Nucleus accumbens (tissue), 56 donors: ENCODE data around the gene MRPL45.

ENCODE experiments used
- DNase-seq, 56 donors: peaks; one replicate each; lab custom pipeline; 2025; lab: John Stamatoyannopoulos, UW

Gene MRPL45

GRCh38 chr17:38324141-38324697, 27.3 kb downstream of the MRPL45 start:
- DNase-seq: peak in 1 of 56 donors; percentile 6

- peak in 2 of 56 donors; percentile 23 to 50 for DNase-seq
These were observed 27.8 kb downstream of the MRPL45 start for GRCh38 chr17:38324772-38325171.

GRCh38 chr17:38325221-38325851, 28.4 kb downstream of the MRPL45 start:
- peak in 11 of 56 donors; percentile 9 to 50 (median 27) for DNase-seq

- DNase-seq: peak in 12 of 56 donors; percentile 11 to 56 (median 26)
These were observed 30.2 kb downstream of the MRPL45 start for GRCh38 chr17:38326996-38327792.

- no peak for DNase-seq
These were observed 31.0 kb downstream of the MRPL45 start for GRCh38 chr17:38327936-38328335.

- DNase-seq: no peak
These were observed 31.7 kb downstream of the MRPL45 start for GRCh38 chr17:38328620-38329019.

- no peak for DNase-seq
These were observed 32.3 kb downstream of the MRPL45 start for GRCh38 chr17:38329284-38329683.

- no peak for DNase-seq
These were observed 33.1 kb downstream of the MRPL45 start for GRCh38 chr17:38329808-38330730.

- DNase-seq: no peak
These were observed 34.0 kb downstream of the MRPL45 start for GRCh38 chr17:38330941-38331411.

- DNase-seq: no peak
These were observed 35.8 kb downstream of the MRPL45 start for GRCh38 chr17:38332735-38333134.

GRCh38 chr17:38333635-38334295, 36.8 kb downstream of the MRPL45 start:
- DNase-seq: peak in 13 of 56 donors; percentile 7 to 66 (median 18)

GRCh38 chr17:38334480-38335364, 37.8 kb downstream of the MRPL45 start:
- DNase-seq: no peak

GRCh38 chr17:38336838-38337237, 39.9 kb downstream of the MRPL45 start:
- DNase-seq: no peak

GRCh38 chr17:38338053-38338452, 41.1 kb downstream of the MRPL45 start:
- DNase-seq: peak in 12 of 56 donors; percentile 10 to 38 (median 24)

- DNase-seq: no peak
These were observed 41.6 kb downstream of the MRPL45 start for GRCh38 chr17:38338535-38338934.

GRCh38 chr17:38339891-38340290, 42.9 kb downstream of the MRPL45 start:
- no peak for DNase-seq

- peak in 53 of 56 donors; percentile 20 to 88 (median 72) for DNase-seq
These were observed 44.2 kb downstream of the MRPL45 start for GRCh38 chr17:38341035-38341721.
